Ovary (tissue), 3 donors: Measurements from ENCODE around the gene RASA4B.
"Not testable (repeated sequence)": the region's sequence is repeated elsewhere in the genome, so short reads cannot be mapped to it uniquely, and the experiment has no call there.

Experiments used
- CTCF ChIP-seq, 3 donors: fragments of 450-650 bp in 2 of 3; fragments of 200-600 bp in 1 of 3; IDR thresholded peaks; one replicate each; pipeline versions ENCODE4 v1.5.1 to v1.8.0; 2016 to 2022; ENCODE audit warnings: antibody characterized with exemption in 3 of 3, mild to moderate bottlenecking in 1 of 3
- POLR2A ChIP-seq: fragments of 450-650 bp; IDR thresholded peaks from one replicate; pipeline ENCODE4 v1.6.1; 2017; ENCODE audit warnings: antibody characterized with exemption, mild to moderate bottlenecking, moderate library complexity
- donor health status: DM: no; HTN: no; CAD: no.

GRCh38 chr7:102516951-102517350 is 626 bp downstream of the RASA4B start:
- TF ChIP-seq CTCF (IDR thresholded peaks at IDR 0.05); POLR2A: not testable (repeated sequence)
